ENCODE measurements around the gene PPP6R2. TPM values are rescaled to one million over a fixed set of nuclear protein-coding genes. Genes with fewer than 3 reads are reported as not detected.
A peak's percentile ranks its signal among the peaks of the same experiment; 100 is the strongest.

PPP6R2 gene
- total and polyA plus RNA-seq, 7 donors, result 15.0 to 64.5 (median 40.7) TPM

- peak overlapping the region in 3 of 4 donors; percentile 87 to 99 (median 93) for H3K4me3 ChIP-seq
Observed at GRCh38 chr22:50475652-50476002, 132.5 kb downstream of the PPP6R2 start.

GRCh38 chr22:50476868-50477267 is 133.7 kb downstream of the PPP6R2 start:
- Histone ChIP-seq H3K4me1 (peaks cover 0 to 42% (median 33%) of the 10 kb centered on the region in 4 donors), H3K27ac (no peak overlapping the region), H3K4me3 (no peak overlapping the region), H3K36me3 (no peaks in the 10 kb centered on the region), H3K27me3 (peaks cover 19 to 34% (median 24%) of the 10 kb centered on the region in 3 donors), H3K9me3 (no peaks in the 10 kb centered on the region)
- 75 to 81% methylated on average over 7 of the region's 7 CpGs for WGBS, 2 donors
- TF ChIP-seq EP300 (IDR thresholded peaks at IDR 0.05) (no peak), POLR2A (IDR thresholded peaks at IDR 0.05) (no peak), CTCF (IDR thresholded peaks at IDR 0.05) (no peak), POLR2AphosphoS5 (IDR thresholded peaks at IDR 0.05) (no peak)
- intact Hi-C loops (cut with DNase I), result no loop called here
- no peak for DNase-seq

More at GRCh38 chr22:50475652-50476002, 132.5 kb downstream of the PPP6R2 start:
- TF ChIP-seq POLR2A (IDR thresholded peaks at IDR 0.05), result no peak
- no peak for TF ChIP-seq CTCF (IDR thresholded peaks at IDR 0.05)
- TF ChIP-seq POLR2AphosphoS5 (IDR thresholded peaks at IDR 0.05), result no peak
- no peak for TF ChIP-seq EP300 (IDR thresholded peaks at IDR 0.05)
- 77 to 87% methylated on average over 6 of the region's 6 CpGs for WGBS, 2 donors
- H3K27ac ChIP-seq, result peak overlapping the region in 3 of 4 donors; percentile 82 to 91 (median 84)
- no peaks in the 10 kb centered on the region for H3K9me3 ChIP-seq
- H3K27me3 ChIP-seq, result peaks cover 6 to 22% (median 12%) of the 10 kb centered on the region in 3 donors
- no peaks in the 10 kb centered on the region for H3K36me3 ChIP-seq
- H3K4me1 ChIP-seq, result peaks cover 0 to 44% (median 41%) of the 10 kb centered on the region in 4 donors
- DNase-seq, result no peak
- intact Hi-C loops (cut with DNase I), result loop anchor here (2.0 kb wide), 1 partner anchor 31 kb away; the partner anchor contains the start of gene LMF2

GRCh38 chr22:50477923-50478322 is 134.8 kb downstream of the PPP6R2 start:
- no peak overlapping the region for H3K4me3 ChIP-seq
- H3K9me3 ChIP-seq, result no peaks in the 10 kb centered on the region
- H3K27ac ChIP-seq, result no peak overlapping the region
- intact Hi-C loops (cut with DNase I), result no loop called here
- H3K36me3 ChIP-seq, result no peaks in the 10 kb centered on the region
- peaks cover 0 to 37% (median 25%) of the 10 kb centered on the region in 4 donors for H3K4me1 ChIP-seq
- no peak for TF ChIP-seq POLR2A (IDR thresholded peaks at IDR 0.05)
- TF ChIP-seq EP300 (IDR thresholded peaks at IDR 0.05), result no peak
- no peak for TF ChIP-seq POLR2AphosphoS5 (IDR thresholded peaks at IDR 0.05)
- no peak for TF ChIP-seq CTCF (IDR thresholded peaks at IDR 0.05)
- WGBS, 2 donors, result 93 to 94% methylated on average over 12 of the region's 12 CpGs
- H3K27me3 ChIP-seq, result peaks cover 28 to 45% (median 35%) of the 10 kb centered on the region in 3 donors
- DNase-seq, result no peak

GRCh38 chr22:50479721-50480120 is 136.6 kb downstream of the PPP6R2 start:
- no peaks in the 10 kb centered on the region for H3K36me3 ChIP-seq
- no peak for DNase-seq
- H3K27me3 ChIP-seq, result peaks cover 32 to 63% (median 53%) of the 10 kb centered on the region in 3 donors
- H3K27ac ChIP-seq, result no peak overlapping the region
- H3K4me3 ChIP-seq, result no peak overlapping the region
- TF ChIP-seq EP300 (IDR thresholded peaks at IDR 0.05), result no peak
- TF ChIP-seq CTCF (IDR thresholded peaks at IDR 0.05), result no peak
- TF ChIP-seq POLR2AphosphoS5 (IDR thresholded peaks at IDR 0.05), result no peak
- TF ChIP-seq POLR2A (IDR thresholded peaks at IDR 0.05), result no peak
- 64 to 68% methylated on average over 11 of the region's 11 CpGs for WGBS, 2 donors
- H3K9me3 ChIP-seq, result no peaks in the 10 kb centered on the region
- intact Hi-C loops (cut with DNase I), result no loop called here
- H3K4me1 ChIP-seq, result peaks cover 0 to 23% (median 14%) of the 10 kb centered on the region in 4 donors

GRCh38 chr22:50481045-50481439 is 137.9 kb downstream of the PPP6R2 start:
- WGBS, 2 donors, result 3 to 4% methylated on average over 45 of the region's 45 CpGs
- no peak for DNase-seq
- H3K9me3 ChIP-seq, result no peaks in the 10 kb centered on the region
- H3K4me1 ChIP-seq, result peaks cover 0 to 16% (median 7%) of the 10 kb centered on the region in 4 donors
- H3K4me3 ChIP-seq, result peak overlapping the region in 3 of 4 donors; percentile 32 to 50 (median 34)
- intact Hi-C loops (cut with DNase I), result no loop called here
- TF ChIP-seq POLR2A (IDR thresholded peaks at IDR 0.05), result no peak
- TF ChIP-seq EP300 (IDR thresholded peaks at IDR 0.05), result no peak
- TF ChIP-seq POLR2AphosphoS5 (IDR thresholded peaks at IDR 0.05), result no peak
- no peak for TF ChIP-seq CTCF (IDR thresholded peaks at IDR 0.05)
- H3K27ac ChIP-seq, result no peak overlapping the region
- no peaks in the 10 kb centered on the region for H3K36me3 ChIP-seq
- H3K27me3 ChIP-seq, result peaks cover 32 to 70% (median 54%) of the 10 kb centered on the region in 3 donors
